Breast epithelium (tissue), 3 donors: ENCODE data around the gene MACROD1.

ENCODE experiments used
- POLR2A ChIP-seq: fragments of 450-650 bp; IDR thresholded peaks from one replicate; pipeline ENCODE4 v1.6.1; 2016; ENCODE audit warnings: antibody characterized with exemption, mild to moderate bottlenecking, moderate library complexity
- POLR2AphosphoS5 ChIP-seq, 3 donors: sonication (generic); formaldehyde crosslinking; IDR thresholded peaks; one replicate each; pipeline ENCODE4 v1.6.1; 2017; ENCODE audit warnings: antibody characterized with exemption in 3 of 3
- TF ChIP-seq, protein P1 (sequence below), 3 donors: fragments of 450-650 bp; IDR thresholded peaks; one replicate each; pipeline ENCODE4 v1.5.1; 2016 to 2017; ENCODE audit warnings: antibody characterized with exemption in 3 of 3, mild to moderate bottlenecking in 3 of 3, moderate library complexity in 3 of 3

DNA sequence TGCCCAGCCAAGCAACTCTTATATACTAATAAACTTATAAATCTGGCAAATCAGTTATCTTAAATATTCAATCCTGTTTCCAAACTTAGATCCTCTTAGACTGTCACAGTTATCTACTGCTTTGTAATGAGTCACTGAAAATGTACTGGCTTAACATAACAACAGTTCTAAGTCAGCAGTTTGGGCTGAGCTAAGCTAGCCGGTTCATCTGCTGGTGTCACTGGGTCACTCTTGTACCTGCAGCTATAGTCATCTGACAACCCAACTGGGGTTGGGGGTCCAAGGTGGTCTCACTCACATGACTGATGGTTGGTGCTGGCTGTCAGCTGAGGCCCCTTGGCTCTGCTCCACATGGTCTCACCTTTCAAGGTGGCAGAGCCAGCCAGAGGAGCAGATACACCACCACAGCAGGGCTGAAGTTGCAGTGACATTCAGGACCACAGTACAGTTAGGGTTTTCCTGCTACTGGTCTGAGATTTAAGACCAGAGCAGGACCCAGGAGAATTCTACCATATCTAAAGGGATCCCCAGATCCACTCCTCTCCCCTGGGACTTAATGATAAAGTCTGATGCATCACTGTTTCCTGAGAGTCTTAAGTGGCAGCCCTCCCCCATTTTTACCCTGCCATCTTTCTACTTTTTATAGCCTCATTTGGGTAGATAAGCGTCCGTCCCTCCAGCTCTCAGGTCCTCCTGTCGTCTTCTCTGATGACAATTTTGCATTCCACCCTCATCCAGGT is 7.9 kb upstream of the MACROD1 start:
- TF ChIP-seq, protein P1, sequence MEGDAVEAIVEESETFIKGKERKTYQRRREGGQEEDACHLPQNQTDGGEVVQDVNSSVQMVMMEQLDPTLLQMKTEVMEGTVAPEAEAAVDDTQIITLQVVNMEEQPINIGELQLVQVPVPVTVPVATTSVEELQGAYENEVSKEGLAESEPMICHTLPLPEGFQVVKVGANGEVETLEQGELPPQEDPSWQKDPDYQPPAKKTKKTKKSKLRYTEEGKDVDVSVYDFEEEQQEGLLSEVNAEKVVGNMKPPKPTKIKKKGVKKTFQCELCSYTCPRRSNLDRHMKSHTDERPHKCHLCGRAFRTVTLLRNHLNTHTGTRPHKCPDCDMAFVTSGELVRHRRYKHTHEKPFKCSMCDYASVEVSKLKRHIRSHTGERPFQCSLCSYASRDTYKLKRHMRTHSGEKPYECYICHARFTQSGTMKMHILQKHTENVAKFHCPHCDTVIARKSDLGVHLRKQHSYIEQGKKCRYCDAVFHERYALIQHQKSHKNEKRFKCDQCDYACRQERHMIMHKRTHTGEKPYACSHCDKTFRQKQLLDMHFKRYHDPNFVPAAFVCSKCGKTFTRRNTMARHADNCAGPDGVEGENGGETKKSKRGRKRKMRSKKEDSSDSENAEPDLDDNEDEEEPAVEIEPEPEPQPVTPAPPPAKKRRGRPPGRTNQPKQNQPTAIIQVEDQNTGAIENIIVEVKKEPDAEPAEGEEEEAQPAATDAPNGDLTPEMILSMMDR (IDR thresholded peaks at IDR 0.05), result no peak
- no peak for TF ChIP-seq POLR2AphosphoS5 (IDR thresholded peaks at IDR 0.05)
- no peak for TF ChIP-seq POLR2A
